GM12878 (cell line): ENCODE results near the gene ZNF19. TPM values are rescaled to one million over a fixed set of nuclear protein-coding genes. Genes with fewer than 3 reads are reported as not detected.

Source experiments
- ATAC-seq: fragments of 200-7000 bp; cut with Tn5 transposase; 3 replicates; pipeline ENCODE4 v1.9.1; 2020; ENCODE audit warnings: mild to moderate bottlenecking, moderate library complexity
- BruUV-seq: library from RNA; stranded (reverse); fragments of 400-500 nt; replicated peaks from 2 replicates; lab custom pipeline; 2021; lab: Mats Ljungman, UMichigan
- CTCF ChIA-PET: fragments of 300-600 bp; sonication (Branson Sonifier 250); formaldehyde crosslinking; extraction: SDS; loops from one replicate; lab custom pipeline; 2021; ENCODE audit warnings: inconsistent platforms; lab: Yijun Ruan, JAX
- POLR2A ChIA-PET: fragments of 350-600 bp; formaldehyde crosslinking; extraction: SDS; loops from one replicate; lab custom pipeline; 2021; ENCODE audit warnings: inconsistent platforms; lab: Charles Lee
- RAD21 ChIA-PET: fragments of 300-600 bp; sonication (Branson Sonifier 250); formaldehyde crosslinking; loops from one replicate; lab custom pipeline; 2023; ENCODE audit warnings: antibody characterized with exemption; ENCODE audit not compliant: unreplicated experiment; lab: Charles Lee
- SMC1A ChIA-PET: fragments of 300-600 bp; sonication (Branson Sonifier 250); formaldehyde crosslinking; loops from one replicate; lab custom pipeline; 2023; ENCODE audit not compliant: unreplicated experiment, uncharacterized antibody; lab: Charles Lee
- DNase-seq: peaks from one replicate; pipeline ENCODE4 v3.0.0-alpha.2; 2011; ENCODE audit warnings: low read depth, low spot score
- FAIRE-seq: peaks from 3 replicates; lab custom pipeline; 2011; peaks lifted over from hg19 to GRCh38; lab: Jason Lieb, UNC
- H2AFZ ChIP-seq: 2 replicates; pipeline ENCODE4 v1.6.0; 2011; ENCODE audit warnings: low read depth, low read length, control low read depth; ENCODE audit not compliant: control insufficient read depth
- H3K27ac ChIP-seq: 2 replicates; pipeline ENCODE4 v1.5.1; 2011; ENCODE audit warnings: control low read depth; ENCODE audit not compliant: control insufficient read depth, insufficient read depth
- H3K27me3 ChIP-seq, 2 experiments: replicated peaks in 1 of 2; 2 replicates each; pipeline versions ENCODE4 v1.6.0 to v1.6.1; 2011; ENCODE audit warnings: low read length in 1 of 2; ENCODE audit not compliant: control insufficient read depth in 2 of 2, insufficient read depth in 2 of 2
- H3K36me3 ChIP-seq, 2 experiments: 2 replicates each; pipeline ENCODE4 v1.5.1; 2011; ENCODE audit warnings: low read length in 1 of 2; ENCODE audit not compliant: control insufficient read depth in 2 of 2, insufficient read depth in 2 of 2
- H3K4me1 ChIP-seq: 2 replicates; pipeline ENCODE4 v1.6.1; 2011; ENCODE audit warnings: mild to moderate bottlenecking, low read length, moderate library complexity, mixed read lengths; ENCODE audit not compliant: control insufficient read depth, insufficient read depth
- H3K4me2 ChIP-seq: 2 replicates; pipeline ENCODE4 v1.6.0; 2011; ENCODE audit warnings: control low read depth; ENCODE audit not compliant: control insufficient read depth, insufficient read depth
- H3K4me3 ChIP-seq: fragments of 200-600 bp; sonication (generic); 2 replicates; pipeline ENCODE4 v1.5.1; 2016
- H3K79me2 ChIP-seq: 2 replicates; pipeline ENCODE4 v1.6.0; 2011; ENCODE audit warnings: low read length; ENCODE audit not compliant: control insufficient read depth, insufficient read depth
- H3K9ac ChIP-seq: 2 replicates; pipeline ENCODE4 v1.8.0; 2011; ENCODE audit warnings: low read length, control low read depth, mixed read lengths; ENCODE audit not compliant: control insufficient read depth, insufficient read depth
- H3K9me3 ChIP-seq: replicated peaks from 3 replicates; pipeline ENCODE4 v1.5.1; 2011; ENCODE audit warnings: mild to moderate bottlenecking, low read length; ENCODE audit not compliant: control insufficient read depth, insufficient read depth
- H4K20me1 ChIP-seq: 2 replicates; pipeline ENCODE4 v1.6.0; 2011; ENCODE audit not compliant: control insufficient read depth, insufficient read depth
- ASH2L ChIP-seq: fragments of 300-600, 200-600 bp; sonication (generic); IDR thresholded peaks from 2 replicates; pipeline ENCODE4 v1.6.1; 2017; ENCODE audit warnings: low read depth, mild to moderate bottlenecking, borderline replicate concordance
- CBFB ChIP-seq: IDR thresholded peaks from 2 replicates; pipeline ENCODE4 v1.6.1; 2016; ENCODE audit warnings: antibody characterized with exemption, low read depth
- EP300 ChIP-seq, 2 experiments: fragments of 150-350 bp in 1 of 2; IDR thresholded peaks; 2 replicates each; pipeline ENCODE4 v1.6.1; 2011 to 2012; ENCODE audit warnings: low read depth in 2 of 2, low read length in 2 of 2, borderline replicate concordance in 1 of 2, improper control_type of control experiment in 1 of 2, inconsistent platforms in 1 of 2; ENCODE audit not compliant: control insufficient read depth in 1 of 2
- MXI1 ChIP-seq: fragments of 150-350 bp; IDR thresholded peaks from 2 replicates; pipeline ENCODE4 v1.6.1; 2011; ENCODE audit warnings: low read depth, mild to moderate bottlenecking, inconsistent platforms, low read length, improper control_type of control experiment
- NFYB ChIP-seq: IDR thresholded peaks from 2 replicates; pipeline ENCODE4 v1.6.1; 2011; ENCODE audit warnings: low read depth, mild to moderate bottlenecking, low read length, improper control_type of control experiment, moderate library complexity; ENCODE audit not compliant: insufficient read depth
- RAD21 ChIP-seq: IDR thresholded peaks from 2 replicates; pipeline ENCODE4 v1.6.1; 2011; ENCODE audit warnings: mild to moderate bottlenecking, low read depth, low read length, moderate library complexity; ENCODE audit not compliant: insufficient read depth
- SMARCA5 ChIP-seq: fragments of 450-650 bp; IDR thresholded peaks from 2 replicates; pipeline ENCODE4 v1.6.1; 2017; ENCODE audit warnings: mild to moderate bottlenecking
- SPI1 ChIP-seq: IDR thresholded peaks from 2 replicates; pipeline ENCODE4 v1.6.1; 2011; ENCODE audit warnings: low read depth, mild to moderate bottlenecking, low read length, moderate library complexity, borderline replicate concordance; ENCODE audit not compliant: insufficient read depth
- SREBF1 ChIP-seq: IDR thresholded peaks from 2 replicates; pipeline ENCODE4 v1.6.1; 2012; ENCODE audit warnings: mild to moderate bottlenecking, low read length
- ZNF217 ChIP-seq: fragments of 450-650 bp; IDR thresholded peaks from 2 replicates; pipeline ENCODE4 v1.6.1; 2017; ENCODE audit warnings: antibody characterized with exemption, mild to moderate bottlenecking
- ZNF592 ChIP-seq: fragments of 450-650 bp; IDR thresholded peaks from 2 replicates; pipeline ENCODE4 v1.6.1; 2017; ENCODE audit warnings: mild to moderate bottlenecking, moderate library complexity
- WGBS: methylation state at CpG from one replicate; pipeline ENCODE4 v1.1.6; 2016; ENCODE audit warnings: low lambda C conversion rate; ENCODE audit not compliant: insufficient replicate concordance, insufficient coverage; ENCODE audit errors: missing lambda C conversion rate; 5-methylcytosine and 5-hydroxymethylcytosine counted together
- in situ Hi-C: fragments of 300-500 bp; cut with MboI; formaldehyde crosslinking; loops from 9 replicates; pipeline ENCODE4 v1.14.3; 2018; ENCODE audit warnings: mixed read lengths
- intact Hi-C: fragments of 100-400 bp; cut with micrococcal nuclease; formaldehyde crosslinking; loops from one replicate; pipeline ENCODE4 v1.14.2; 2022; ENCODE audit not compliant: unreplicated experiment
- polyA plus RNA-seq, 11 experiments: library from polyadenylated mRNA; depleted of rRNA in 4 of 11; unstranded in 6 of 11; stranded (reverse) in 5 of 11; fragments of >200 nt; fragmentation: Nextera tagmentation in 4 of 11; fragmentation: Illumina TruSeq in 1 of 11; extraction: Ambion mirVana in 4 of 11; extraction: Trizol in 1 of 11; gene quantifications; 1 replicate in 1 of 11; 2 replicates in 10 of 11; pipeline versions ENCODE4 v1.2.1 to v1.2.3, GENCODE V29; 2011 to 2016; ENCODE audit warnings: inconsistent platforms in 2 of 11, missing spikeins in 2 of 11, low read depth in 1 of 11
- total RNA-seq, 4 experiments: library from RNA; depleted of rRNA in 3 of 4; stranded (reverse); fragments of >200 nt in 3 of 4; fragmentation: Illumina TruSeq in 1 of 4; extraction: Trizol in 1 of 4; gene quantifications; 2 replicates each; pipeline versions ENCODE4 v1.2.1 to v1.2.3, GENCODE V29; 2013 to 2021
- TF ChIP-seq, protein P1 (sequence below): fragments of 450-650 bp; IDR thresholded peaks from 2 replicates; pipeline ENCODE4 v1.6.1; 2018; ENCODE audit warnings: mild to moderate bottlenecking, low read depth, moderate library complexity; ENCODE audit not compliant: partially characterized antibody
- TF ChIP-seq, protein P2 (sequence below): fragments of 450-650 bp; formaldehyde crosslinking; IDR thresholded peaks from 2 replicates; pipeline ENCODE4 v1.4.0; 2022; ENCODE audit warnings: mild to moderate bottlenecking, moderate library complexity

Gene ZNF19
- total and polyA plus RNA-seq, 10 of the 15 experiments (the other 5 are each of a cell fraction or from before 2014, with no cell fraction given): 1.0 to 3.3 (median 2.0) TPM

DNA sequence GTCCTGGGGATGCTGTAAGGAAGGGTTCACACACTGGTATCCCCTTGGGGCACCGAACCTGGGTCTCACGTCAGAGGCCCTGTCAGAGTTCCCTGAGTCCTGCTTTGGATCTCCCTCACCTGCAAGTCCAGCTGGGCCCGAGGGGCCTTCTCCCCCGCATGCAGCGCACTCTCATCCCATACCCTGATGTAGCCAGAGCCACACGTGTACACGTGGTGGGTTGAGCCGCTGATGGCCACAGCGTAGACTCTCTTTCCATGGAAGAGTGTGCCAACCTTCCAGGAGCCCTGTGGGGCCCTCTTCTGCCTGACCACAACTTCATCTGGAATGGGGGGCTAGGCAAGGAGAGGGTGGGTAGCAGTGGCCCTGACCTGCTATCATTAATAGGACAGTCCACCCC is 57.1 kb downstream of the ZNF19 start (continued):
- no peak for TF ChIP-seq ZNF592

DNA sequence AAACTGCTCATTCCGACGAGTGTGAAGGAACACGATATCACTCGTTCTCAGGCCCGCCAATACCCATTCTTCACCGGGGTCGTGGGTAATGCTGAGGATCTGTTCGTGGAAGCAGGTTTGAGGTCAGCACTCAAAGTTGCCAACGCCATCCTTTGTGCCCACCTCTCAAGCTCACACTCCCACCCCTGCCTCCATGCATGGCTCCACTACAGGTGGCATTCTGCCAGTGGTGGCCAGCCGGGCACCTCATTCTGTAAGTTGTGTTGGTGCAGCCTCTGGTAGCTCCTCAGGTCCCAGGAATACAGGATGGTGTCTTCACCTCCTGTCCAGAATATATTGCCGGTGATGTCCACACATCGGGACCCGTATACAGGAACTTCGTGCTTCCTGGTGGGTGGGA is 57.9 kb downstream of the ZNF19 start:
- in situ Hi-C loops: no loop called here
- Histone ChIP-seq H3K4me3 (no peak overlapping the region), H3K36me3 (no peaks in the 10 kb centered on the region), H2AFZ (no peak overlapping the region), H3K4me1 (no peaks in the 10 kb centered on the region), H3K27me3 (no peaks in the 10 kb centered on the region), H3K4me2 (no peak overlapping the region), H4K20me1 (peaks cover 3% of the 10 kb centered on the region; the same call in 1 of the 2 replicates), H3K9me3 (no peaks in the 10 kb centered on the region), H3K27ac (no peak overlapping the region), H3K79me2 (no peaks in the 10 kb centered on the region), H3K9ac (no peak overlapping the region)
- 51% methylated on average over 14 of the region's 14 CpGs for WGBS
- CTCF ChIA-PET: no interaction called here
- intact Hi-C loops: no loop called here
- SMC1A ChIA-PET: no interaction called here
- RAD21 ChIA-PET: no interaction called here
- POLR2A ChIA-PET: no interaction called here
- ATAC-seq (no peak), DNase-seq (no peak), FAIRE-seq (no peak)
- BruUV-seq: no TSS peak
- TF ChIP-seq MXI1 (no peak), SREBF1 (no peak), ASH2L (no peak), CBFB (no peak), SPI1 (no peak), NFYB (no peak), ZNF217 (no peak), EP300 (IDR thresholded peaks at IDR 0.05; ENCODE audit: borderline replicate concordance in 1 of 2, control insufficient read depth in 1 of 2, low read depth in 2 of 2, low read length in 2 of 2) (no peak), SMARCA5 (no peak), RAD21 (no peak)
- TF ChIP-seq, protein P1, sequence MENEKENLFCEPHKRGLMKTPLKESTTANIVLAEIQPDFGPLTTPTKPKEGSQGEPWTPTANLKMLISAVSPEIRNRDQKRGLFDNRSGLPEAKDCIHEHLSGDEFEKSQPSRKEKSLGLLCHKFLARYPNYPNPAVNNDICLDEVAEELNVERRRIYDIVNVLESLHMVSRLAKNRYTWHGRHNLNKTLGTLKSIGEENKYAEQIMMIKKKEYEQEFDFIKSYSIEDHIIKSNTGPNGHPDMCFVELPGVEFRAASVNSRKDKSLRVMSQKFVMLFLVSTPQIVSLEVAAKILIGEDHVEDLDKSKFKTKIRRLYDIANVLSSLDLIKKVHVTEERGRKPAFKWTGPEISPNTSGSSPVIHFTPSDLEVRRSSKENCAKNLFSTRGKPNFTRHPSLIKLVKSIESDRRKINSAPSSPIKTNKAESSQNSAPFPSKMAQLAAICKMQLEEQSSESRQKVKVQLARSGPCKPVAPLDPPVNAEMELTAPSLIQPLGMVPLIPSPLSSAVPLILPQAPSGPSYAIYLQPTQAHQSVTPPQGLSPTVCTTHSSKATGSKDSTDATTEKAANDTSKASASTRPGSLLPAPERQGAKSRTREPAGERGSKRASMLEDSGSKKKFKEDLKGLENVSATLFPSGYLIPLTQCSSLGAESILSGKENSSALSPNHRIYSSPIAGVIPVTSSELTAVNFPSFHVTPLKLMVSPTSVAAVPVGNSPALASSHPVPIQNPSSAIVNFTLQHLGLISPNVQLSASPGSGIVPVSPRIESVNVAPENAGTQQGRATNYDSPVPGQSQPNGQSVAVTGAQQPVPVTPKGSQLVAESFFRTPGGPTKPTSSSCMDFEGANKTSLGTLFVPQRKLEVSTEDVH: no peak
- TF ChIP-seq, protein P2, sequence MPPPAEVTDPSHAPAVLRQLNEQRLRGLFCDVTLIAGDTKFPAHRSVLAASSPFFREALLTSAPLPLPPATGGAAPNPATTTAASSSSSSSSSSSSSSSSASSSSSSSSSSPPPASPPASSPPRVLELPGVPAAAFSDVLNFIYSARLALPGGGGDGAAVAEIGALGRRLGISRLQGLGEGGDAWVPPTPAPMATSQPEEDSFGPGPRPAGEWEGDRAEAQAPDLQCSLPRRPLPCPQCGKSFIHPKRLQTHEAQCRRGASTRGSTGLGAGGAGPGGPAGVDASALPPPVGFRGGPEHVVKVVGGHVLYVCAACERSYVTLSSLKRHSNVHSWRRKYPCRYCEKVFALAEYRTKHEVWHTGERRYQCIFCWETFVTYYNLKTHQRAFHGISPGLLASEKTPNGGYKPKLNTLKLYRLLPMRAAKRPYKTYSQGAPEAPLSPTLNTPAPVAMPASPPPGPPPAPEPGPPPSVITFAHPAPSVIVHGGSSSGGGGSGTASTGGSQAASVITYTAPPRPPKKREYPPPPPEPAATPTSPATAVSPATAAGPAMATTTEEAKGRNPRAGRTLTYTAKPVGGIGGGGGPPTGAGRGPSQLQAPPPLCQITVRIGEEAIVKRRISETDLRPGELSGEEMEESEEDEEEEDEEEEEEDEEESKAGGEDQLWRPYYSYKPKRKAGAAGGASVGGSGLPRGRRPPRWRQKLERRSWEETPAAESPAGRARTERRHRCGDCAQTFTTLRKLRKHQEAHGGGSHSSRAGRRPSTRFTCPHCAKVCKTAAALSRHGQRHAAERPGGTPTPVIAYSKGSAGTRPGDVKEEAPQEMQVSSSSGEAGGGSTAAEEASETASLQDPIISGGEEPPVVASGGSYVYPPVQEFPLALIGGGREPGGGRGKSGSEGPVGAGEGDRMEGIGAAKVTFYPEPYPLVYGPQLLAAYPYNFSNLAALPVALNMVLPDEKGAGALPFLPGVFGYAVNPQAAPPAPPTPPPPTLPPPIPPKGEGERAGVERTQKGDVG (CRISPR knock-in tag): no peak
